Upper lobe of left lung (tissue), 6 donors: ENCODE results near the gene PDE6A. TPM values are rescaled to one million over a fixed set of nuclear protein-coding genes. Genes with fewer than 3 reads are reported as not detected.

Experiments used
- ATAC-seq, 2 donors: fragments of 200-7000 bp; cut with Tn5 transposase; one replicate each; pipeline ENCODE4 v1.9.1; 2022; ENCODE audit warnings: mild to moderate bottlenecking in 2 of 2, moderate library complexity in 2 of 2; ENCODE audit not compliant: low FRiP score in 2 of 2
- DNase-seq, 2 donors: peaks; one replicate each; pipeline ENCODE4 v3.0.0-alpha.2; 2019 to 2020
- H3K27ac ChIP-seq, 4 donors: fragments of 200-600 bp; sonication (generic); one replicate each; pipeline ENCODE4 v1.5.1; 2016 to 2019
- H3K27me3 ChIP-seq, 4 donors: fragments of 200-600 bp; sonication (generic); one replicate each; pipeline ENCODE4 v1.5.1; 2017 to 2019
- H3K36me3 ChIP-seq, 4 donors: fragments of 200-600 bp; sonication (generic); one replicate each; pipeline ENCODE4 v1.5.1; 2016 to 2019
- H3K4me1 ChIP-seq, 4 donors: fragments of 200-600 bp; sonication (generic); one replicate each; pipeline ENCODE4 v1.5.1; 2018 to 2019
- H3K4me3 ChIP-seq, 4 donors: fragments of 200-600 bp; sonication (generic); one replicate each; pipeline ENCODE4 v1.5.1; 2017 to 2019; ENCODE audit warnings: mild to moderate bottlenecking in 2 of 4, moderate library complexity in 1 of 4
- H3K9me3 ChIP-seq, 4 donors: fragments of 200-600 bp; sonication (generic); one replicate each; pipeline ENCODE4 v1.5.1; 2018 to 2019
- CTCF ChIP-seq, 6 experiments: fragments of 450-650 bp in 4 of 6; fragments of 200-600 bp in 2 of 6; sonication (generic) in 2 of 6; IDR thresholded peaks; one replicate each; pipeline ENCODE4 v1.5.1; 2016 to 2019; ENCODE audit warnings: antibody characterized with exemption in 6 of 6
- EP300 ChIP-seq, 4 donors: sonication (generic); formaldehyde crosslinking; IDR thresholded peaks; one replicate each; pipeline ENCODE4 v1.5.1; 2017; ENCODE audit warnings: antibody characterized with exemption in 4 of 4, control low read depth in 2 of 4
- POLR2A ChIP-seq, 4 donors: fragments of 450-650 bp; IDR thresholded peaks; one replicate each; pipeline ENCODE4 v1.5.1; 2016 to 2017; ENCODE audit warnings: antibody characterized with exemption in 4 of 4, mild to moderate bottlenecking in 2 of 4
- POLR2AphosphoS5 ChIP-seq, 2 donors: sonication (generic); formaldehyde crosslinking; IDR thresholded peaks; one replicate each; pipeline ENCODE4 v1.5.1; 2017; ENCODE audit warnings: antibody characterized with exemption in 2 of 2
- WGBS, 2 donors: methylation state at CpG; one replicate each; pipeline ENCODE4 v1.1.5; 2017 to 2018; 5-methylcytosine and 5-hydroxymethylcytosine counted together
- total RNA-seq, 6 donors: library from RNA; depleted of rRNA in 4 of 6; stranded (reverse); fragments of >200 nt in 4 of 6; gene quantifications; one replicate each; pipeline versions ENCODE4 v1.1.0 to v1.2.1, GENCODE V29; 2016 to 2021
- donor health status: DM: no; HTN: no; CAD: no; lungs with moderate emphysema.
- donor health status: DM: no; HTN: yes; CAD: no; lungs with severe emphysema.

The PDE6A gene
- total RNA-seq, 6 donors from 2014 or later = not detected

GRCh38 chr5:149826574-149826973 lies 118.0 kb downstream of the PDE6A start:
- no peak for TF ChIP-seq CTCF (IDR thresholded peaks at IDR 0.05)
- TF ChIP-seq POLR2AphosphoS5 (IDR thresholded peaks at IDR 0.05) = no peak
- no peak for TF ChIP-seq EP300 (IDR thresholded peaks at IDR 0.05)
- TF ChIP-seq POLR2A (IDR thresholded peaks at IDR 0.05) = no peak
- Histone ChIP-seq H3K4me1 (peaks cover 0 to 4% (median 0%) of the 10 kb centered on the region in 4 donors), H3K27me3 (no peaks in the 10 kb centered on the region), H3K27ac (no peak overlapping the region), H3K36me3 (no peaks in the 10 kb centered on the region), H3K4me3 (no peak overlapping the region), H3K9me3 (no peaks in the 10 kb centered on the region)
- WGBS, 2 donors = 84 to 92% methylated on average over 2 to 6 of the region's 9 CpGs
- ATAC-seq (no peak), DNase-seq (no peak)

- Histone ChIP-seq H3K4me3 (no peak overlapping the region), H3K27ac (peak overlapping the region in 3 of 4 donors; percentile 43 to 56 (median 48)), H3K36me3 (no peaks in the 10 kb centered on the region), H3K27me3 (no peaks in the 10 kb centered on the region), H3K9me3 (no peaks in the 10 kb centered on the region), H3K4me1 (peaks cover 0 to 4% (median 0%) of the 10 kb centered on the region in 4 donors)
- ATAC-seq (no peak), DNase-seq (peak in 1 of 2 donors; percentile 25)
- TF ChIP-seq POLR2AphosphoS5 (IDR thresholded peaks at IDR 0.05) = peak in 1 of 2 donors; percentile 34
- TF ChIP-seq CTCF (IDR thresholded peaks at IDR 0.05) = no peak
- WGBS, 2 donors = 73 to 78% methylated on average over 16 of the region's 16 CpGs
Measured at GRCh38 chr5:149824846-149825245, 119.7 kb downstream of the PDE6A start.

GRCh38 chr5:149824120-149824519 lies 120.5 kb downstream of the PDE6A start:
- Histone ChIP-seq H3K9me3 (no peaks in the 10 kb centered on the region), H3K4me1 (peaks cover 0 to 4% (median 0%) of the 10 kb centered on the region in 4 donors), H3K27me3 (no peaks in the 10 kb centered on the region), H3K27ac (peak overlapping the region in 3 of 4 donors; percentile 48 to 75 (median 56)), H3K4me3 (no peak overlapping the region), H3K36me3 (no peaks in the 10 kb centered on the region)
- no peak for TF ChIP-seq CTCF (IDR thresholded peaks at IDR 0.05)
- no peak for TF ChIP-seq POLR2A (IDR thresholded peaks at IDR 0.05)
- no peak for TF ChIP-seq POLR2AphosphoS5 (IDR thresholded peaks at IDR 0.05)
- no peak for TF ChIP-seq EP300 (IDR thresholded peaks at IDR 0.05)
- DNase-seq = no peak
- 87 to 92% methylated on average over 7 of the region's 7 CpGs for WGBS, 2 donors
- ATAC-seq = no peak

GRCh38 chr5:149823375-149823774 lies 121.2 kb downstream of the PDE6A start:
- TF ChIP-seq EP300 (IDR thresholded peaks at IDR 0.05) = no peak
- no peak for TF ChIP-seq CTCF (IDR thresholded peaks at IDR 0.05)
- no peak for TF ChIP-seq POLR2AphosphoS5 (IDR thresholded peaks at IDR 0.05)
- no peak for TF ChIP-seq POLR2A (IDR thresholded peaks at IDR 0.05)
- ATAC-seq (no peak), DNase-seq (no peak)
- H3K27ac ChIP-seq = no peak overlapping the region
- H3K9me3 ChIP-seq = no peaks in the 10 kb centered on the region
- 72 to 77% methylated on average over 5 of the region's 5 CpGs for WGBS, 2 donors
- H3K4me1 ChIP-seq = peaks cover 0 to under 1% (median 0%) of the 10 kb centered on the region in 4 donors
- no peaks in the 10 kb centered on the region for H3K27me3 ChIP-seq
- H3K4me3 ChIP-seq = no peak overlapping the region
- H3K36me3 ChIP-seq = no peaks in the 10 kb centered on the region

GRCh38 chr5:149822301-149822700 lies 122.3 kb downstream of the PDE6A start:
- WGBS, 2 donors = 96 to 100% methylated on average over 3 to 5 of the region's 5 CpGs
- TF ChIP-seq EP300 (IDR thresholded peaks at IDR 0.05) = no peak
- no peak for TF ChIP-seq CTCF (IDR thresholded peaks at IDR 0.05)
- no peak for DNase-seq
- H3K36me3 ChIP-seq = no peaks in the 10 kb centered on the region
- H3K4me3 ChIP-seq = no peak overlapping the region
- ATAC-seq = peak in 1 of 2 donors; percentile 9
- no peaks in the 10 kb centered on the region for H3K27me3 ChIP-seq
- no peak overlapping the region for H3K27ac ChIP-seq
- H3K9me3 ChIP-seq = no peaks in the 10 kb centered on the region
- no peaks in the 10 kb centered on the region for H3K4me1 ChIP-seq
